Measurements from ENCODE around the gene SLCO3A1.

DNA sequence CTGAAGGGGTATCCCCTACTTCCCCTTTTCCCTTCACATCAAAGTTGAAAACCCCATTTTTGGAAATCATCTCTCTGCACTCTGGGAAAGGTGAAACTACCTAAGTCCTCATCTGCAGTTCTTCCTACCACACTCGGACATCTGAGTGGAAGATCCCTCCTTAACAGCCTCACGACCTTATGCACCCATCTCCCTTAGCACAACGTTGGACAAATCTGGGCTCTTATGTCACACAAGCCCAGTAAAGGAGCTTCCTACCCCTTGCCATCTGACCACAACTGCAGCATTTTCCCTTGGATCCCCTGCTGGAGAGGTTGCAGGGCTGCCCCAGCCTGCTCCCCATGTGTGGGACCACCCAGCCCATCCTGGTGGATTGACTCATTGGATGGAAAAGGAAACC is 288.1 kb downstream of the SLCO3A1 start:
- TF ChIP-seq POLR2AphosphoS5 (IDR thresholded peaks at IDR 0.05) (no peak), POLR2A (IDR thresholded peaks at IDR 0.05) (no peak), EP300 (IDR thresholded peaks at IDR 0.05; ENCODE audit: low read depth) (no peak)
- TF ChIP-seq, protein P1, sequence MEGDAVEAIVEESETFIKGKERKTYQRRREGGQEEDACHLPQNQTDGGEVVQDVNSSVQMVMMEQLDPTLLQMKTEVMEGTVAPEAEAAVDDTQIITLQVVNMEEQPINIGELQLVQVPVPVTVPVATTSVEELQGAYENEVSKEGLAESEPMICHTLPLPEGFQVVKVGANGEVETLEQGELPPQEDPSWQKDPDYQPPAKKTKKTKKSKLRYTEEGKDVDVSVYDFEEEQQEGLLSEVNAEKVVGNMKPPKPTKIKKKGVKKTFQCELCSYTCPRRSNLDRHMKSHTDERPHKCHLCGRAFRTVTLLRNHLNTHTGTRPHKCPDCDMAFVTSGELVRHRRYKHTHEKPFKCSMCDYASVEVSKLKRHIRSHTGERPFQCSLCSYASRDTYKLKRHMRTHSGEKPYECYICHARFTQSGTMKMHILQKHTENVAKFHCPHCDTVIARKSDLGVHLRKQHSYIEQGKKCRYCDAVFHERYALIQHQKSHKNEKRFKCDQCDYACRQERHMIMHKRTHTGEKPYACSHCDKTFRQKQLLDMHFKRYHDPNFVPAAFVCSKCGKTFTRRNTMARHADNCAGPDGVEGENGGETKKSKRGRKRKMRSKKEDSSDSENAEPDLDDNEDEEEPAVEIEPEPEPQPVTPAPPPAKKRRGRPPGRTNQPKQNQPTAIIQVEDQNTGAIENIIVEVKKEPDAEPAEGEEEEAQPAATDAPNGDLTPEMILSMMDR (IDR thresholded peaks at IDR 0.05), result no peak

All from transverse colon (tissue), 4 donors.